VCaP (cell line): ENCODE results near the gene MS4A18.

Experiments
- H3K27ac ChIP-seq: fragments of 450-650 bp; 2 replicates; pipeline ENCODE4 v1.5.1; 2017
- CTCF ChIP-seq: fragments of 450-650 bp; conservative IDR thresholded peaks from 2 replicates; pipeline ENCODE4 v1.5.1; 2017; ENCODE audit warnings: mild to moderate bottlenecking, moderate library complexity

The MS4A18 gene

GRCh38 chr11:60750911-60751310 lies 26.4 kb downstream of the MS4A18 start:
- H3K27ac ChIP-seq = no peak overlapping the region
- no peak for TF ChIP-seq CTCF

GRCh38 chr11:60753309-60753708 lies 28.8 kb downstream of the MS4A18 start:
- H3K27ac ChIP-seq = no peak overlapping the region
- no peak for TF ChIP-seq CTCF

GRCh38 chr11:60754887-60755286 lies 30.4 kb downstream of the MS4A18 start:
- no peak for TF ChIP-seq CTCF
- H3K27ac ChIP-seq = no peak overlapping the region

- peak within 1 kb of the TSS; percentile 35 for H3K27ac ChIP-seq
- TF ChIP-seq CTCF = peak; percentile 69
Measured at GRCh38 chr11:60756307-60757032, 31.9 kb downstream of the MS4A18 start, which contains the start of gene MS4A15. Gene MS4A15 (plus strand): TSS chr11:60756867. CDS start chr11:60763734, 6,867 bp downstream.

GRCh38 chr11:60757231-60757800 lies 32.8 kb downstream of the MS4A18 start:
- no peak for TF ChIP-seq CTCF
- H3K27ac ChIP-seq = no peak overlapping the region; the same call in 1 of the 2 replicates

- peak overlapping the region; percentile 35; the same call in 1 of the 2 replicates for H3K27ac ChIP-seq
Measured at GRCh38 chr11:60758671-60759070, 34.2 kb downstream of the MS4A18 start.

- peak overlapping the region; percentile 35; the same call in 1 of the 2 replicates for H3K27ac ChIP-seq
Measured at GRCh38 chr11:60759438-60760225, 35.1 kb downstream of the MS4A18 start.

GRCh38 chr11:60761436-60762190 lies 37.1 kb downstream of the MS4A18 start:
- H3K27ac ChIP-seq = no peak overlapping the region

More at GRCh38 chr11:60761436-60762190, 37.1 kb downstream of the MS4A18 start:
- TF ChIP-seq CTCF = no peak
